CD14-positive monocyte (primary cell): ENCODE results near the gene NCCRP1. TPM values are rescaled to one million over a fixed set of nuclear protein-coding genes. Genes with fewer than 3 reads are reported as not detected.
"Not testable (repeated sequence)": the region's sequence is repeated elsewhere in the genome, so short reads cannot be mapped to it uniquely, and the experiment has no call there.

Experiments
- DNase-seq, 3 donors: peaks; one replicate each; pipeline ENCODE4 v3.0.0-alpha.2; 2011 to 2022
- H2AFZ ChIP-seq: 2 replicates; pipeline ENCODE4 v1.6.0; 2012; ENCODE audit warnings: mild to moderate bottlenecking, low read depth, low read length, inconsistent platforms; ENCODE audit not compliant: insufficient read depth, poor library complexity, severe bottlenecking
- H3K27ac ChIP-seq, 2 donors: 1 replicate in 1 of 2; 2 replicates in 1 of 2; pipeline ENCODE4 v1.5.1; 2012 to 2013; ENCODE audit warnings: low read length in 2 of 2, control low read depth in 1 of 2, inconsistent platforms in 1 of 2, low read depth in 1 of 2, mild to moderate bottlenecking in 1 of 2
- H3K27me3 ChIP-seq, 2 donors: one replicate each; pipeline versions ENCODE4 v1.6.0 to v1.6.1; 2011 to 2013; ENCODE audit warnings: low read length in 2 of 2; ENCODE audit not compliant: control insufficient read depth in 2 of 2, insufficient read depth in 2 of 2
- H3K36me3 ChIP-seq, 2 donors: replicated peaks in 1 of 2; 1 replicate in 1 of 2; 2 replicates in 1 of 2; pipeline versions ENCODE4 v1.5.1 to v1.6.1; 2012 to 2013; ENCODE audit warnings: low read length in 2 of 2, control low read depth in 1 of 2, inconsistent platforms in 1 of 2, mild to moderate bottlenecking in 1 of 2; ENCODE audit not compliant: insufficient read depth in 2 of 2, control insufficient read depth in 1 of 2
- H3K4me1 ChIP-seq, 2 donors: 1 replicate in 1 of 2; 2 replicates in 1 of 2; pipeline versions ENCODE4 v1.5.1 to v1.6.1; 2012 to 2013; ENCODE audit warnings: low read length in 2 of 2, control low read depth in 1 of 2, inconsistent platforms in 1 of 2, mild to moderate bottlenecking in 1 of 2, moderate library complexity in 1 of 2; ENCODE audit not compliant: insufficient read depth in 2 of 2, control insufficient read depth in 1 of 2
- H3K4me2 ChIP-seq: replicated peaks from 2 replicates; pipeline ENCODE3; 2012; ENCODE audit warnings: low read length, moderate library complexity, mild to moderate bottlenecking; ENCODE audit not compliant: poor library complexity, severe bottlenecking; ENCODE audit errors: extremely low read depth
- H3K4me3 ChIP-seq, 3 experiments: fragments of 200-600 bp in 1 of 3; sonication (generic) in 1 of 3; replicated peaks in 1 of 3; 1 replicate in 2 of 3; 2 replicates in 1 of 3; pipeline ENCODE4 v1.5.1; 2011 to 2013; ENCODE audit warnings: low read length in 3 of 3, mild to moderate bottlenecking in 3 of 3, control low read depth in 2 of 3, low read depth in 2 of 3, inconsistent platforms in 1 of 3, moderate library complexity in 1 of 3
- H3K79me2 ChIP-seq: 2 replicates; pipeline ENCODE4 v1.6.0; 2012; ENCODE audit warnings: mild to moderate bottlenecking, control low read depth, inconsistent platforms, low read length, moderate library complexity; ENCODE audit not compliant: insufficient read depth
- H3K9ac ChIP-seq: 2 replicates; pipeline ENCODE4 v1.6.0; 2017; ENCODE audit warnings: low read length, mild to moderate bottlenecking; ENCODE audit not compliant: insufficient read depth, poor library complexity, severe bottlenecking
- H3K9me3 ChIP-seq, 2 donors: replicated peaks in 1 of 2; 1 replicate in 1 of 2; 2 replicates in 1 of 2; pipeline versions ENCODE4 v1.5.1 to v1.6.1; 2012 to 2013; ENCODE audit warnings: low read length in 2 of 2, control low read depth in 1 of 2; ENCODE audit not compliant: control insufficient read depth in 1 of 2, insufficient read depth in 1 of 2
- H4K20me1 ChIP-seq: 2 replicates; pipeline ENCODE4 v1.6.0; 2012; ENCODE audit warnings: mild to moderate bottlenecking, low read length, control low read depth, moderate library complexity; ENCODE audit not compliant: insufficient read depth
- H3K27ac Mint-ChIP-seq, 7 donors: one replicate each; pipeline ENCODE4 v1.8.0; 2020; ENCODE audit warnings: mild to moderate bottlenecking in 7 of 7, mixed read lengths in 7 of 7, moderate library complexity in 6 of 7, inconsistent platforms in 2 of 7
- H3K27me3 Mint-ChIP-seq, 3 donors: one replicate each; pipeline ENCODE4 v1.8.0; 2021 to 2022; ENCODE audit warnings: low read depth in 3 of 3, mild to moderate bottlenecking in 3 of 3, mixed read lengths in 3 of 3, moderate library complexity in 3 of 3, inconsistent platforms in 1 of 3
- H3K36me3 Mint-ChIP-seq, 2 donors: one replicate each; pipeline ENCODE4 v1.8.0; 2020; ENCODE audit warnings: mixed read lengths in 2 of 2, inconsistent platforms in 1 of 2, mild to moderate bottlenecking in 1 of 2
- H3K4me1 Mint-ChIP-seq: one replicate; pipeline ENCODE4 v1.8.0; 2020; ENCODE audit warnings: mild to moderate bottlenecking, mixed read lengths
- H3K4me3 Mint-ChIP-seq, 2 donors: one replicate each; pipeline ENCODE4 v1.8.0; 2020; ENCODE audit warnings: mild to moderate bottlenecking in 2 of 2, mixed read lengths in 2 of 2, moderate library complexity in 1 of 2
- H3K9me3 Mint-ChIP-seq, 7 donors: one replicate each; pipeline ENCODE4 v1.8.0; 2020 to 2022; ENCODE audit warnings: mixed read lengths in 7 of 7, mild to moderate bottlenecking in 6 of 7, moderate library complexity in 6 of 7, inconsistent platforms in 2 of 7
- WGBS: methylation state at CpG from one replicate; pipeline ENCODE4 v1.1.5; 2013; ENCODE audit warnings: missing lambda C conversion rate; ENCODE audit not compliant: insufficient coverage; 5-methylcytosine and 5-hydroxymethylcytosine counted together
- intact Hi-C, 2 donors: fragments of 100-400 bp; cut with micrococcal nuclease; formaldehyde crosslinking; loops; one replicate each; pipeline versions ENCODE4 v1.15.0 to v1.15.1; 2023
- polyA plus RNA-seq, 3 donors: library from polyadenylated mRNA; depleted of rRNA in 1 of 3; unstranded in 2 of 3; stranded (reverse) in 1 of 3; fragments of 300-500 nt in 2 of 3; fragments of >200 nt in 1 of 3; fragmentation: Illumina TruSeq in 2 of 3; gene quantifications; 1 replicate in 2 of 3; 2 replicates in 1 of 3; pipeline ENCODE4 v1.2.3, GENCODE V29; 2012 to 2021
- TF ChIP-seq, protein P1 (sequence below): fragments of 200-600 bp; IDR thresholded peaks from one replicate; pipeline ENCODE4 v1.8.0; 2022; ENCODE audit warnings: antibody characterized with exemption, mild to moderate bottlenecking

The NCCRP1 gene
- polyA plus RNA-seq, 3 donors = not detected

DNA sequence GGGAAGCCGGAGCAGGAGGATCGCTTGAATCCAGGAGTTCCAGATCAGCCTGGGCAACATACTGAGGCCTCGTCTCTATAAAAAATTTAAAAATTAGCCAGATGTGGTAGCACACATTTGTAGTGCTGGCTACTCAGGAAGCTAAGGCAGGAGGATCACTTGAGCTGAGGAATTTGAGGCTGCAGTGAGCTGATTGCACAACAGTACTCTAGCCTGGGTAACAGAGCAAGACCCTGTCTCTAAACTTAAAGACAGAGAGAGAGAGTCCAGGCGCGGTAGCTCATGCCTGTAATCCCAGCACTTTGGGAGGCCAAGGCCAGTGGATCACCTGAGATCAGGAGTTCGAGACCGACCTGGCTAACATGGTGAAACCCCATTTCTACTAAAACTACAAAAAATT lies 43.7 kb downstream of the NCCRP1 start:
- intact Hi-C loops = no loop called here
- H2AFZ ChIP-seq = no peak overlapping the region
- Mint-ChIP-seq H3K9me3 (peaks cover 0 to 1% (median 0%) of the 10 kb centered on the region in 7 donors), H3K27ac (no peak overlapping the region), H3K27me3 (peaks cover 2 to 11% (median 7%) of the 10 kb centered on the region in 3 donors), H3K36me3 (no peaks in the 10 kb centered on the region), H3K4me3 (no peak overlapping the region), H3K4me1 (peaks cover 5% of the 10 kb centered on the region)
- WGBS = 95% methylated on average over 5 of the region's 7 CpGs
- H3K4me1 ChIP-seq = no peaks in the 10 kb centered on the region
- DNase-seq = no peak
- H3K4me2 ChIP-seq = no peak overlapping the region
- no peaks in the 10 kb centered on the region for H3K36me3 ChIP-seq
- no peaks in the 10 kb centered on the region for H3K79me2 ChIP-seq
- no peak overlapping the region for H3K9ac ChIP-seq
- H3K4me3 ChIP-seq = no peak overlapping the region
- H3K9me3 ChIP-seq = no peaks in the 10 kb centered on the region
- H3K27me3 ChIP-seq = no peaks in the 10 kb centered on the region
- H4K20me1 ChIP-seq = no peaks in the 10 kb centered on the region
- H3K27ac ChIP-seq = no peak overlapping the region
- TF ChIP-seq, protein P1, sequence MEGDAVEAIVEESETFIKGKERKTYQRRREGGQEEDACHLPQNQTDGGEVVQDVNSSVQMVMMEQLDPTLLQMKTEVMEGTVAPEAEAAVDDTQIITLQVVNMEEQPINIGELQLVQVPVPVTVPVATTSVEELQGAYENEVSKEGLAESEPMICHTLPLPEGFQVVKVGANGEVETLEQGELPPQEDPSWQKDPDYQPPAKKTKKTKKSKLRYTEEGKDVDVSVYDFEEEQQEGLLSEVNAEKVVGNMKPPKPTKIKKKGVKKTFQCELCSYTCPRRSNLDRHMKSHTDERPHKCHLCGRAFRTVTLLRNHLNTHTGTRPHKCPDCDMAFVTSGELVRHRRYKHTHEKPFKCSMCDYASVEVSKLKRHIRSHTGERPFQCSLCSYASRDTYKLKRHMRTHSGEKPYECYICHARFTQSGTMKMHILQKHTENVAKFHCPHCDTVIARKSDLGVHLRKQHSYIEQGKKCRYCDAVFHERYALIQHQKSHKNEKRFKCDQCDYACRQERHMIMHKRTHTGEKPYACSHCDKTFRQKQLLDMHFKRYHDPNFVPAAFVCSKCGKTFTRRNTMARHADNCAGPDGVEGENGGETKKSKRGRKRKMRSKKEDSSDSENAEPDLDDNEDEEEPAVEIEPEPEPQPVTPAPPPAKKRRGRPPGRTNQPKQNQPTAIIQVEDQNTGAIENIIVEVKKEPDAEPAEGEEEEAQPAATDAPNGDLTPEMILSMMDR = no peak

- H3K36me3 Mint-ChIP-seq, H3K4me2 ChIP-seq, H3K4me3 ChIP-seq, H3K9ac ChIP-seq, H3K27ac Mint-ChIP-seq, H2AFZ ChIP-seq, H3K4me3 Mint-ChIP-seq, H3K79me2 ChIP-seq, H3K4me1 ChIP-seq, H3K27ac ChIP-seq, intact Hi-C loops, DNase-seq, H3K36me3 ChIP-seq, H3K9me3 Mint-ChIP-seq, H3K4me1 Mint-ChIP-seq, H4K20me1 ChIP-seq, H3K9me3 ChIP-seq: not testable (repeated sequence)
- H3K27me3 Mint-ChIP-seq = peaks cover 14 to 28% (median 20%) of the 10 kb centered on the region in 3 donors
- WGBS = 94% methylated on average over 6 of the region's 13 CpGs
- H3K27me3 ChIP-seq = peaks cover 2 to 19% of the 10 kb centered on the region in 2 donors
Observed at GRCh38 chr19:39243741-39244140, 47.0 kb downstream of the NCCRP1 start.

DNA sequence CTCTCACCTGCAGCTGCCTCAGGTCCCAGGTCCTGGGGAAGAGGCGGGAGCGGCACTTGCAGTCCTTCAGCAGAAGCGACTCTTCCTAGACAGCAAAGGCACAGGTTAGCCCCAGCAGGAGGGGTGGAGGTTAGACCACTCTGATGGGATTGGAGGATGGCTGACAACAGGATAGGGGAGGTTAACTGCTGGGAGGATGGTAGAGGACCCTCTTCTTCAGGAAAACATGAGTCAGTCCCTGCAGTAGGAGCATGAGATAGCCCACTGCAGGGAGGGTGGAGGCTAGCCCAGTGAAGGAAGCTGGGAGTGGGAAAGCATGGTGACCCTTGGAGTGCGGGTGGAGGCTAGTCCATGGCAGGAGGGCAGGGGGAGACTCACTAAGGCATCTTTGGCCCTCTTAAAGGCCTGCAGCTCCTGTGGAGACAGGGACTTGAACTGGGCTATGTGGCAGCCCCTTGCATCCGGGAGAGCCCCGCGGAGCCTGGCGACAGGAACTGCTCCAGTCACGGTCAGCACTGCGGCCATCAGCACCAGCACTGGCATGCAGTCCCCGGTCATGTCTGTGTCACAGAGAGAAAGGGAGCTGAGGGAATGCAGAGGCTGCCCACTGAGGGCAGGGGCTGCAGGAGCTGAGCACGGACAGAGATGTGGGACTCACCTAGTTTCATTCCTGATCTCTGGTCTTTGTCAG lies 47.8 kb downstream of the NCCRP1 start, which contains the start of gene IFNL3:
Gene IFNL3, minus strand, starts transcription at position 597 of the 691 bp plus-strand sequence. Its CDS starts 39 bp downstream, at position 558.
- 96% methylated on average over 6 of the region's 12 CpGs for WGBS
- H3K9ac ChIP-seq, H3K4me3 ChIP-seq, H2AFZ ChIP-seq, H3K4me1 ChIP-seq, H3K36me3 Mint-ChIP-seq, H4K20me1 ChIP-seq, intact Hi-C loops, DNase-seq, H3K36me3 ChIP-seq, H3K4me3 Mint-ChIP-seq, H3K4me1 Mint-ChIP-seq, H3K9me3 ChIP-seq, H3K4me2 ChIP-seq, H3K27ac Mint-ChIP-seq, H3K27ac ChIP-seq, H3K9me3 Mint-ChIP-seq, H3K79me2 ChIP-seq: not testable (repeated sequence)
- peaks cover 17 to 29% (median 24%) of the 10 kb centered on the region in 3 donors for H3K27me3 Mint-ChIP-seq
- peaks cover 2 to 24% of the 10 kb centered on the region in 2 donors for H3K27me3 ChIP-seq

DNA sequence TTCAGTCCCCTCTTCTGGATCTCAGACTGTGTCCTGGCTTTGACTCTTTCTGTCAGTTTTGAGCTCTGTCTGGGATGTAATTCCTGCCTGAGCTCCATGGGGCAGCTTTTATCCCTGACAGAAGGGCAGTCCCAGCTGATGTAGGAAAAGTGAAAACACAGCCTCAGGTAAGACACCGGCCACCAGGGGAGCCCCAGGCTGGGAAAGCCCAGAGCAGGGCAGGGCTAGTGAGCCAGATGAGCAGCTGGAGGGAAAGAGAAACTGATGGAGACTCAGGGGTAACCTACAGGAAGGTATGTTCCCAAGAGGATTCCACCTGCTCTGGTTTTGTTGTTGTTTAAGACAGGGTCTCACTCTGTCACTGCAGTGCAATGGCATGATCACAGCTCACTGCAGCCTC lies 48.4 kb downstream of the NCCRP1 start:
- H3K4me1 Mint-ChIP-seq, H3K27ac ChIP-seq, H3K9me3 ChIP-seq, H3K27ac Mint-ChIP-seq, H4K20me1 ChIP-seq, H3K9me3 Mint-ChIP-seq, DNase-seq, H3K4me1 ChIP-seq, H3K36me3 Mint-ChIP-seq, intact Hi-C loops, H3K4me2 ChIP-seq, H3K4me3 Mint-ChIP-seq, H3K4me3 ChIP-seq, H3K36me3 ChIP-seq, H2AFZ ChIP-seq, H3K9ac ChIP-seq, H3K79me2 ChIP-seq: not testable (repeated sequence)
- peaks cover 2 to 24% of the 10 kb centered on the region in 2 donors for H3K27me3 ChIP-seq
- peaks cover 17 to 29% (median 26%) of the 10 kb centered on the region in 3 donors for H3K27me3 Mint-ChIP-seq
- WGBS = no CpG with 5 or more reads among the region's 1 CpG
